Measurements from ENCODE around the gene PRIMPOL.
A peak's percentile ranks its signal among the peaks of the same experiment; 100 is the strongest.
"Not testable (repeated sequence)": the region's sequence is repeated elsewhere in the genome, so short reads cannot be mapped to it uniquely, and the experiment has no call there.

The PRIMPOL gene

GRCh38 chr4:184715526-184715925 is 66.0 kb downstream of the PRIMPOL start:
- no peak for DNase-seq (ENCODE audit: low read depth)

- DNase-seq (ENCODE audit: low read depth): no peak
Observed at GRCh38 chr4:184719407-184719806, 69.9 kb downstream of the PRIMPOL start.

GRCh38 chr4:184721254-184721653 is 71.7 kb downstream of the PRIMPOL start:
- DNase-seq (ENCODE audit: low read depth): no peak

- no peak for DNase-seq (ENCODE audit: low read depth)
Observed at GRCh38 chr4:184722798-184723197, 73.3 kb downstream of the PRIMPOL start.

GRCh38 chr4:184727430-184727829 is 77.9 kb downstream of the PRIMPOL start:
- DNase-seq (ENCODE audit: low read depth): no peak

GRCh38 chr4:184728858-184729257 is 79.3 kb downstream of the PRIMPOL start:
- no peak for DNase-seq (ENCODE audit: low read depth)

- no peak for DNase-seq (ENCODE audit: low read depth)
Observed at GRCh38 chr4:184729946-184730345, 80.4 kb downstream of the PRIMPOL start.

- DNase-seq (ENCODE audit: low read depth): no peak
Observed at GRCh38 chr4:184731056-184731455, 81.5 kb downstream of the PRIMPOL start.

GRCh38 chr4:184732126-184732525 is 82.6 kb downstream of the PRIMPOL start:
- no peak for DNase-seq (ENCODE audit: low read depth)

GRCh38 chr4:184733654-184734524 is 84.4 kb downstream of the PRIMPOL start, which contains the start of gene CENPU:
Gene CENPU (minus strand): TSS chr4:184734096. CDS start chr4:184734062, 34 bp downstream.
- DNase-seq (ENCODE audit: low read depth): peak; percentile 97

GRCh38 chr4:184734758-184735157 is 85.2 kb downstream of the PRIMPOL start:
- no peak for DNase-seq (ENCODE audit: low read depth)

GRCh38 chr4:184739575-184739974 is 90.0 kb downstream of the PRIMPOL start:
- not testable (repeated sequence) for DNase-seq (ENCODE audit: low read depth)

GRCh38 chr4:184740980-184741391 is 91.4 kb downstream of the PRIMPOL start:
- no peak for DNase-seq (ENCODE audit: low read depth)

- not testable (repeated sequence) for DNase-seq (ENCODE audit: low read depth)
Observed at GRCh38 chr4:184741651-184742050, 92.1 kb downstream of the PRIMPOL start.

GRCh38 chr4:184743650-184744049 is 94.1 kb downstream of the PRIMPOL start:
- DNase-seq (ENCODE audit: low read depth): no peak

GRCh38 chr4:184744236-184744635 is 94.7 kb downstream of the PRIMPOL start:
- no peak for DNase-seq (ENCODE audit: low read depth)

All from activated T-cell treated with anti-CD3 and anti-CD28 coated beads for 48 hours (primary cell).